NCI-H146 (cell line): ENCODE measurements around the gene RGL2.
A peak's percentile ranks its signal among the peaks of the same experiment; 100 is the strongest.

ENCODE experiments used
- DNase-seq: peaks from one replicate; lab custom pipeline; 2025; lab: John Stamatoyannopoulos, UW

Gene RGL2

DNA sequence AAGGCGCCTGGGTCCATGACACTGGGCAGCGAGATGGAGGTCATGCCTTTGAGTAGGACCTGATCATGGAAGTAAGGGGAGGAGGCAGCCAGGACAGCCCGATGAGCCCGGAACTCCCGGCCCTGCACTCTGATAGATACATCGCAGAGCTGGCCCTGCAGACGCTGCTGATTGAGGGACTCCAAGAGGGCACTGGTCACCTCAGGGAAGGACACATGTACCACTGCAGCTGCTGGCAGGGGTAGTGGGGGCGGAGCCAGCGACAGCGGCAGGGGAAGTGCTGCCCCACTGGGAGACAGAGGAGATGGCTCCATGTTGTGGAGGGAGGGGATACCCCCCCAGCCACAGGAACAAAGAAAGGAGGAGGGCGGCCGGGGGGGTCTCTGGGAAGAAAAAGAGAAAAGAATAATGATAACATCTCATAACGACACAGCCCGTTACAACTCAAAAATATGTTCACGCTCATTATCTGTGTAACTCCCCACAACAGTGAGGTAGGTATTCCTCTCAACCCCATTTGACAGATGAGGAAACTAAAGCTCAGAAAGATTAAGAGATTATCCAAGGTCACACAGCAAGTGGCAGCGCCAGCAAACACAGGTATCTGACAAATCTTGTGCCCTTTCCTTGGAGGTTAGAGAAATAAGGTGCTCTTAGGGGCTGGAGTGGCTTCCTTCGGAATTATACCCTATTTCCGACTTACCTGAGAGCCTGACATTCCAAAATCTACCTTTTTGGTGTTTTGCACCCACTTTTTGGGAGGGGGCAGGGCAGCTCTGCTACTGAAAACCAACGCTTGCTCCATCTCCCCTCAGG, 18.1 kb upstream of the RGL2 start:
- no peak for DNase-seq

DNA sequence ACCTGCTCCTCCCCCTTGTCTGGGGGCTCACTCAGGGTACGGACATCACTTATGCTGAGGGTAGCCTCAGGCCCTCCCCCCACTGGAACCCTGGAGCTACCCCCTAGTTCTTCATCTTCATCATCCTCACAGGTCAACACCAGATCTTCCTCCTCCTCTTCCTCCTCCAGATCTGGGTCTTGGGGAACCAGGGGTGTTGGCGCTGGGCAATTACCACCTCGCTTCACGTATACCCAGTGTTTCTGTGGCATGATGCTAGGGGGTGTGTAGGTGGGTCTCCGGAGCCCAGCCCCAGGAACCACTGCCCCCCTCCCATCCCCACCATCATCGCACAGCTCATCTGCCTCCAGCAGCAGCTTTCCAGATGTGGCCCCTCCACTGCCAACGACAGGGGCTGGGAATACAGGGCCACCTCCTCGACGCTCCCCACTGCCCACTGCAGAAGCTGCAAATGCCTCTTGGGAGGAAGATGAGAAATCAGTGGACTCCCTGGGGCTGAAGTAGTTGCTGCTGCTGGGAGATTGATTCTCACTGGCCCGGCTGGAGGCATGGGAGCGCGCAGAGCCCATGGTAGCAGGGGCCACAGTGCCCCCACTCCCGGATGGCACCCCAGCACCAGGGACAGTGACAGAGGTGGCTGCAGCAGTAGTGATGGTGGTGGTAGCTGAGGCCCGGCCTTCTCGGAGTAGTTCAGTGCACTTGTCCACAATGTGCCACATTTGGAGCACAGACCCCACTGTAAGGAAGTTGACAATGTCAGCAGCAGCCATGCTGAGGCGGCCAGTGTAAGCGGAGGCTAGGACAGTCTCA, 17.3 kb upstream of the RGL2 start:
- DNase-seq: no peak

DNA sequence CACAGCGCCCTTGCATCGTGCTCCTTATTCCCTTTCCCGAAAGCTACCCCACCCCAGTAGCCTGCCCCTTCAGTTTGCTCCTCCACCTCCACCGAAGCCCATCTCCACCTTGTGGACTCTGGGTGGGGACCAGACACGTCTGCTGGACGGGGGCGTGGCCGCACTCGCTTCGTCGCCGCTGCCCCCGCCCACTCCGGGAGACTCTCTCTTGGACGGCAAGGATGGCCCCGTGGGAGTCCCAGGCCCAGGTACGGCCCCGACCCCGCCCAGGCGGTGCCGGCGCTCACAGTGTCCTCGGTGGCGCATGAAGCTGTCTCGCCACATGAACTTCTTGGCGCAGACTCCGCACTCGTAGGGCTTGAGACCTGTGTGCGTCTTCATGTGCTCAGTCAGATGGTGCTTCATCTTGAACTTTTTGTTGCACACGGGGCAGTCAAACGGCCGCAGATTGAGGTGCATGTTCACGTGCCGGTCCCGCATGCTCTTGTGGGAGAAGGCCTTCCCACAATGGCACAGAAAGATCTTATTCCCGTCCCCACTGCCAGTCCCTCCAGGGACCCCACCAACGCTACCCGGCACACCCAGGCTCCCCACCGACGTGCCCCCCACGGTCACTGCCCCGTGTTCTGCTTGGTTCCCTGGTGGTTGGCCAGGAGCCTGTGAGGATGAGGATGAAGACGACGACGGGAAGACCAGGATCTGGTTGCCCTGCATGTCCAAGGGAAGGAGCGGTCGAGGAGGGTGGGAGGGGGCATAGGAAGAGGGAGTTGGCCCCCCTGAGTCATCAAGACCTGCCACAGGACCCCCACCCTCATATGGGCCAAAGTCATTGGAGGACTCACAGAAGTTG, 16.4 kb upstream of the RGL2 start:
- peak; percentile 37 for DNase-seq

DNA sequence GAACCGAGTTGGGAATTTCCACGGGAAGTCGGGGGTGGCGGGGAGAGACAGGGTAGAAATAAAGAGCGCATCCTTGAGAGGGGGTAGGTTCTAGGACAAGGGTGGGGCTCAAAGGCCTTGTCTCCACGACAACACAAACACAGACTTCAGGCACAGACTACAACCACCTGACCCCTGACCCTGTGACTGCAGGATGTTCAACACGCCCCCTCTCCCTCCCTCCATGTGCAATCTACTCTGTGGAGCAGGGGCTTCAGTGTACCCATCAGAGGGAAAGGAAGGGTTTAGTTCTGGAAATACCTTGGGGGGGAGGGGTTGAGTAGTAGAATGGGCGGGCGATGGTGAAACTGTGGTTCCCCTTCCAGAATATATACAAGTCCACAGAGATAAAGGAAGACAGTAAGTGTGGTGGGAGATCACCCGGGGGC, 15.8 kb upstream of the RGL2 start:
- DNase-seq: peak; percentile 54

DNA sequence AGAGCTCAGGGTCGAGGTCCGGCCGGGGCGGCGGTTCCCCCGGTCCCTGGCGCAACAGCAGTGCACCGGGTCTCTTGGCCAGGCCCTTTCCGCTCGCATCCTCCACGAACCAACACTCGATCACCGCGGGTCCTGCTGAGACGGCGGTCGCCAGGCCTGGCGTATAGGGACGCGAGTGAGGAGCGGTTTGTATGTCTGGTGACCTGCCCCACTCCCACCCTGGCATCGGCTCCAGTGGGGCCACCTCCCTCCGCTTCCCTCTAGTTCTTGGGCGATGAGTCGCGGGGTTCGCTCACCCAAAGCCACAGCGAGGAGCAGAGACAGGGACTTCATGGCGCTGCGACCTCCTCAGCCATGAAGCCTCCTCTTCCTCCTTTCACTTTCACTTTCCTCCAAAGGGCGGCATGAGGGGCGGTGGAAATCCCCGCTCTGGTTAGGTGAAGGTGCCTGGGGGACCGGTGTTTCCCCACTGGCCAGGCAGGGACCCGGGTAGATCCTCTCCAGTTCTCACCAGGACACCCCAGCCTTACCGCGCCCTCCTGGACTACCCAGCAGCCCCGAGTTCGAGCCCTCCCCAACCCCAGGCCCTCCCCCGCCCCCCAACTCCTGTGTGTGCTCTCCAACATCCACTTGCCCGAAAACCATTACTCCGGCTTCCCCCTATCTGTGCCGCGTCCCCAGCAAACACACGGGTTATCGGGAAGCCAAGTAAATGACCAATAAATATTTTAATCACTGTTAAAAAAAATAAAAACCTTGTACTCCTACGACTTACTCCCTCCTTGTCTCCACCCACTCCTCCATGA, 15.2 kb upstream of the RGL2 start, which contains the start of gene TAPBP:
TAPBP (minus strand) TSS at position 370 of the 806 bp plus-strand sequence; CDS start at position 333, 37 bp downstream.
- peak; percentile 56 for DNase-seq

DNA sequence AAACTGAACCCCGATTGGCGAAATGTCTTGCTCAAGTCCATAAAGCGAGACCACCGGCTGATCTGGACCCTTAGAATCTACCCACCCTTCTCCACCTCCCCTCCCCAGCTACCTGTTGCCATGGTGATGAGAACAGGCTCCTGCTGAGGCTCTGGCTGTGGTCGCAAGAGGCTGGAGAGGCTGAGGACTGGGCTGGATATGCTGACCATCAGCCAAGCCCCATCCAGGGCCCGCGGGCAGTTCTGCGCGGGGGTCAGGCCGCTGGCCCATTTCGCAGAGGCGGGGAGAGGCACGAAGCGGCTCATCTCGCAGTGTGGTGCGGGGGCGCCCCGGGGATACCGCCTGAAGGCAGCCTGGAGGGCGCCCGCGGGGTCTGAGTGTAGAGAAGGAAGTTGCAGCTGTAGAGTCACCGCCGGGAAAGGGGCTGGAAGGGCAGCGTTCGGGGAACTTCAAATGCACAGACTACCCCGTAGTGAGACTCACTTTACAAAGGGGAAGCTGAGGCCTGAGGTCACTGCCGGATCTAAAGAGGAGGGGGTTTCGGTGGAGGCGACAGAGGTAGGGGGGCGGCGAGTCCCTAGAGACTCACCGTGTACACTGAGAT, 14.5 kb upstream of the RGL2 start:
- DNase-seq: peak; percentile 79

DNA sequence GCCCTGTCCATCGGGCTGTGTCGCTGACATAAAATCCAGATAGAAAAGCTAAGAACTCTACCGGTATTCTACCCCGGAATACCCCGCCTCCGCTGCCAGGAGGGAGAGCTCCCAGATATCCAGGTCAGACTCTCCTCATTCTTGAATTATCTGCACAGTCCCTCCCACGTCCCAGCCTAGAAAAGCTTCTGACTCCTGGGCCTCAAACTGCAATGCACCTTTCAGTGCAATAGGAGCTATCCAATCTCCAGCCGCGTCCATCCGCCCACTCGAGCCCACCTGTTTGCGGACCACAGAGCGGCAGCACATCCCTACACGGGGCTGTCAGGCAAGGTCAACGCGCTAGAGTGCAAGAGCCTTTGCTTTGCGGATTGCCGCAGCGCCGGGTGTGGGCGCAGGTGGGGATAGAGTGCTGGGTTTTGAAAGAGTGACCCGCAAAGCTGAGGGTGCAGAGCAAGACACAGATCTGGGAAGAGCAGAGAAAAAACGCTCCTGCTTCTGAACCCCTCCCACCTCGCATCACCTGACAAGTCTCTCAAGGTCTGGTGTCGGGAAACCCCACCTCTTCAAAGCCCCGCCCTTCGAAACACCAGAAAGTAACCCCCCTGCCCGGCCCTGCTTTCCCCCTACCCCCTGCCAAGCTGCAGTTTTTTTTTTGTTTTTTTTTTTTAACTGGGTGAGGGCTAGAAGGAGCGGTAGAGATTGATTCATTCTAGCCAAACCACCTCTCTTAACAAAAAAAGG, 13.8 kb upstream of the RGL2 start:
- DNase-seq: peak; percentile 95

DNA sequence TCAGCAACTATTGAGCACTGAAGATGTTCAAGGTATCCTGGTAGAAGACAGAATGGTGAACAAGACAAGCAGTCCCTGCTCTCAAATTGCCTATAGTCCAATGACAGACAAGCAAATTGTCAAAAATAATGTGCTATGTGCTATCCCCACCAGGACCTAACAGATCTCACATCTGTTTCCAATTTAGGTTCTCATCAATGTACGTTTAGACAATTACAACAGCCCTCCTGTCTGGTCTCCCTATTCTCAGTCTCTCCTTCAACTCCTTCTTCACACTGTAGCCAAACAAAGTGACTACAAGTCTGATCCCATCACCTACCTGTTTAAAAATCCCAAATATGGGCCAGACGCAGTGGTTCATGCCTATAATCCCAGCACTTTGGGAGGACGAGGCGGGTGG, 7.6 kb upstream of the RGL2 start:
- DNase-seq: no peak

DNA sequence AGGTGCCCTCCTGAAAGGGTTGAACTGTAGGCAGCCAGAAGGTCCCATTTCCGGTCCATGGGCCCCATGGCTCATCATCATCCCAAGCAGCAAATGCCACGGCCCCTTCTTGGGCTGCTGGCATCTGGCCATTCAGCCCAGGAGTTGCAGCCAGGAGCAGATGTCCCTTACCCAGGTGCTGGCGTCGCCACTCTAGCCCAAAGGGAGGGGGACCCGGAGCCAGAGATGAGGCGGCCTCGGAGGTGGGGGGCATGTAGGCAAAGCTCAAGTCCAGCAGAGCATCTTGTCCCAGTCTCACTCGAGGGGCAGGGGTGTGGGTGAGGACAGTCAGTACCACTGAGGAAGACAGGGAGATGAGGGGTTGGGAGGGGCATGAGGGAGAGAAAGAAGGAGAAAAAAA, 6.3 kb upstream of the RGL2 start:
- DNase-seq: no peak

DNA sequence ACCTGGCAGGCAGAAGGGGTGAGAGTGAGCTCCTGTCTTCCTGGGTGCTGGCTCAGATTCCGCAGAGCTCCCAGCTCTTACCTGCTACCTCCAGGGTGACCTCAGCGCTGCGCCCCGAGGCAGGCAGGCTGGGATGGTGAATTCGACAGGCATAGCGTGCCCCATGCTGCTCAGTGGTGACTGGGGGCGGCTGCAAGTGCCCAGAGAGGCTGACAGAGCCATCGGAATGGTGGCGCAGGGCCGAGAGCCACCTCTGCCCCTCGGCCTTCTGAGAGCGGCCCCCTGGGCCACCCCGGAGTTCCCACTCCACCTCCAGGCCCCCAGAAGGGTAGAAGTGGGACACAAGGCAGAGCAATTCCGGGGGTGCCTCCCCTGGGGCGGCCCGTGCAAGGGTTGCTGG, 5.5 kb upstream of the RGL2 start:
- no peak for DNase-seq

DNA sequence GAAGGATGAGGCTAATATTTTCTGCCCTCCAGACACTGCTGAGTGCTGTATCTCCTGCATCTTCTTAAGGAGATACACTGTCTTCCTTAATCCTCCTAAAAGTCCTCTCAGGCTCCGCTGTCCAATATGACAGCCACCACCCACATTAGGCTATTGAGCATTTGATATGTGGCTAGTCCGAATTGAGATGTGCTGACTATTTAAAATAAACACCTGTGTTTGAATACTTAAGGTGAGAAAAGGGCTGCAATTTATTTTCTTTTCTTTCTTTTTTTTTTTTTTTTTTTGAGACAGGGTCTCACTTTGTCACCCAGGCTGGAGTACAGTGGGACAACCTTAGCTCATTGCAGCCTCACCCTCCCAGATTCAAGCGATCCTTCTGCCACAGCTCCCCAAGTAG, 3.1 kb upstream of the RGL2 start:
- no peak for DNase-seq

DNA sequence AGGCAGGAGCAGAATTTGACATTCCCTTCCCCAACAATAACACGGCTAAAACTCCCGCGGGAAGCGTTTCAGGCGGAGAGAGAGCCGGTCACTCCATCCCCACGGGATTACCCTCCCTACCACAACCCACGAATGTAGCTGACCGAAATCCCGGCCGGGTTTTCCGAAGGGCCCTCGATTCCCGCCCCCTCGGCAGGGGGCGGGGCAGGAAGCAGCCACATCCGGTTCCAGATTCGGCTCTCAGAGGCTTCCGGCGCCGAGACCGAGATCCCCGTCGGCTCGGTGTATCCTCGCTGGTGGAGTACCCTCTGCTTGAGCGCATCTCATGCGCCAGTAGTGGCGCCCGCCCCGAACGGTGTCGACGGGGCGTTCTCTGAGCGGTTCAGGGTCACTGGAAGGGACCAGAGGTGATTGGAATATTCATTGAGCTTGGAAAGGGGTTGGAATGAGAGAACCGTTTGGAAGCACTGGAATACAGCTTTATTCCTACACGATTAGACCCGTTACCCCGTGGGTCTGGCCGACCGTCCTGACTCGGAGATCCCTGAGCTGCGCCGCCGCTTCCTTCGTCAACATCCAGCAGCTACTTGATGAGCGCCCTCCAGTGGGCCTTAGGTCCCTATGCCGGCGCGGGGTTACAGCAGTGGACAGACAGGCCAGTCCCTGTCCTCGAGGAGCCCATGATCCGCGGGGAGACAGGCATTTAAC, 649 bp upstream of the RGL2 start:
- peak; percentile 92 for DNase-seq

DNA sequence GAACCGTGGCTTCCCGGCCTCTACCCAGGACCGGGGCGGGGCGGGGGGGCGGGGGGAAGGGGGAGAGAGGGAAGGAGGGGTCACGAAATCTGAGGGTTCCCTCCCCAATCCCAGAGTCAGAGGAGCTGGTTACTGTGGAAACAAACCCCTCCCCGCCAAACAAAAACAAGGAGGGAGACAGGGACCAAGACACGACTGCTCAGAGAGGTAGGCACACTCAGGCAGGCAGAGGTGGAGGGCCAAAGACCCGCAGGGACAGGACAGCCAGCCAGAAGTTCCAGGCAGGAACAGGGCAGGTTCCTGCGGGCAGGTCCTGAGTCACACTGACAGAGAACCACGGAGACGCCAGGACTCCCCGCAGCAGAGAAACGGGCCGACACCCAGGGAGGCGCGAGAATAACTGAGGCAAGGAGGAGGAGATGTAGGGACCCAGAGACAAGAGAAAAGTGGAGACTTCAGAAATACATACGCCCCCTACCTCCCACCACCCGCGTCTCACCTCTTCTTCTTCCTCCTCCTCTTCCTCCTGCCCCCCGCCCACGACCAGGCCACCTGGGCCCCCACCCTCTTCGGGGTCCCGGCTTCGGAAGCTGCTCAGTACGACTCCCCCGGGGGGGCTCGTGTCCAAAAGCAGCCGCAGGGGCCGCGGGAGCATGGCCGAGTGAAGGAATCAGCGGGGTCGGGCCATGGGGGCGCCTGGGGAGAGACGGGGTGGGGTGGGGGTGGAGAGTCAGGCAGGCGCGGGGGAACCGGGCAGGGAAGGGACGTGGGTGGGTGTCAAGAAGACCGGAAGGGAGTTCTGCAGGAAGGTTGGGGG, 578 bp downstream of the RGL2 start:
- DNase-seq: peak; percentile 32

DNA sequence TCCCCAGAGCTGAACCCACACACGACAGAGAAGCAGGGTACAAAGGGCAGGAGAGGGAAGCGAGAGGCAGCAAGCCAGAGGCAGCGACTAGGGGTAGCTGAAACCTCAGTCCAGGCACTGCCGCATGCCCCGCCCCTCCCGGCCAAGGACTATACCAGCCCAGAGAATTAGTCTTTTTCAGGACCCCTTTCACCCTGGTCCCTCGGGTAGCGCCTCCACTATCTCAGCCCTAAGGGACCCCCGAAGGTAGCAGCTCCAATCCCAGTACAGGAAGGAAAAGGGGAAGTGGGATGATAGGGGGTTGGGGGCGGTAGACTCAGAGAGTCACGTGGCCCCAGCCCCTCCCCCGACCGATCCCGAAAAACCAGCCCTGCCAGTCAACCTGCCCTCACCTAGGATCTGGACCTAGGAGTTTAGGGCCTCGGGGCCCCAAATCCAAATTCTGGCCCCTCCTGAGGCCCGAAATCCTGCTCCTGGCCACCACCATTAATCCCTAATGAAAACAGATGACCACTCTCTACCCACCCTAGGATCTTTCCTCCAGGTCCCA, 1.3 kb downstream of the RGL2 start:
- no peak for DNase-seq

DNA sequence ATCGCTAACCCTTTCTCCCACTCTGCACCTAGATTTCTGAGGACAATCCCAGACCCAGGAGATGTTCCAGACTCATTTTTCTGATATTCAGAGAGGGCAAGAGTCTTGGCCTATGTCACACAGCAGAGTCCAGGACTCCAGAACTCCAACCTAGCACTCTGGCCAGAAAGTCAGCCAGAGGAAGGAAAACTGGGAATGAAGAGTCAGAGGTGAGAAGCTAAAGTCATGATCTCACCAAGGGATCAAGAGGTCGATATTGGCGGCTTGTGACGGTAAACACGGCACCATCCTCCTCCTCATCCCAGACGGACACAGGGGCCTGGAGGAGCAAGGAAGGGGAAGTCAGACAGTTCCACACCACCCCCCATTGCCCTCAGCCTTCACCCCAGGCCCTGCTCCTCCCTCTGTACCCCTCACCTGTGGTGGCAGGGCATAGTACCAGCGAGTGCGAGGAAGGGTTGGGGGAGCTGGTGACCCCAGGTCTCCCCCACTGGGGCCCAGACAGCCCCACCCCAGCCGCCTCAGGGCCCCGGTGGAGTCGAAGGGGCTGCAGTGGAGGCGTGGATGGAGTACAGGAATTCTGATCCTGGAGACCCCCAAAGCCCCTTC, 1.8 kb downstream of the RGL2 start:
- no peak for DNase-seq

DNA sequence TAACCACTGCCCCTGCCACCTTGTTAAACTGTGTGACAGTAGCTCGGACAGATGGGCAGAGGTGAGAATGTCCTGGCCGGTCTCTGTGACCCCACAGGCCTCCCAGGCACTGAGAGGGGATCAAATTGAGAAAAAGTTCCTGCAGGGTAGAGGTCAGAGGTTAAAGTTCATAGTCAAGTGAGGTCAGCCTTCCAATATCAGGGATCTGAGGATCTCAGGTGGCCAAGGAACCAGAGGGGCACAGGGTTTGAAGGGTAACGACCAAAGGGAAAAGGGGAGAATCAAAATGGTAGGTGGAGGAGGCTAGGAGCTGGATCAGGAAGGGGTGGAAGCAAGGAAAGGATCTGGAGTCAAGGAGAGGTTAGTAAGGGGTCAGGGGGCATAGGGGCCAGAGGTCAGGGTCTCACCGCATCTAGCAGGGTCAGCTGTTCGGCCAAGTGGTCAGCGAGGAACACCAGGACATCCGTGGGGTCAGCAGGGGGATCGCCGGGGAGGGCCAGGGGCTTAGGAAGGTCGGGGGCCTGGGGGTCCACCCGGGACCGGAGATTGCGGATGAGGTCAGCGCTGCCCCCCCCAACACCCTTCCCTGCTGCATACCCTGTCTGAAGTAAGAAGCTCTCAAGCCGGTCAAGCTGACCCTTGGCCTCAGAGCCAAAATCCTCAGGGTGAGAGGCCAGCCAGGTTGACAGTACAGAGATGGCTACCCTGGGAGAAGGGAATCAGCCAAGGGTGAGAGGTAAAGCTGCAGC, 2.9 kb downstream of the RGL2 start:
- DNase-seq: no peak
